Fibroblast of lung (primary cell): ENCODE results near the gene AFF2.

ENCODE experiments used
- EZH2 ChIP-seq: IDR thresholded peaks from 2 replicates; pipeline ENCODE4 v1.5.1; 2012; ENCODE audit warnings: low read length, control low read depth, mild to moderate bottlenecking; ENCODE audit errors: missing control alignments
- TF ChIP-seq, protein P1 (sequence below), 2 donors: IDR thresholded peaks in 1 of 2; conservative IDR thresholded peaks in 1 of 2; 1 replicate in 1 of 2; 2 replicates in 1 of 2; pipeline ENCODE4 v1.5.1; 2011 to 2012; ENCODE audit warnings: low read length in 2 of 2, control low read depth in 1 of 2, inconsistent platforms in 1 of 2, low read depth in 1 of 2, mild to moderate bottlenecking in 1 of 2

DNA sequence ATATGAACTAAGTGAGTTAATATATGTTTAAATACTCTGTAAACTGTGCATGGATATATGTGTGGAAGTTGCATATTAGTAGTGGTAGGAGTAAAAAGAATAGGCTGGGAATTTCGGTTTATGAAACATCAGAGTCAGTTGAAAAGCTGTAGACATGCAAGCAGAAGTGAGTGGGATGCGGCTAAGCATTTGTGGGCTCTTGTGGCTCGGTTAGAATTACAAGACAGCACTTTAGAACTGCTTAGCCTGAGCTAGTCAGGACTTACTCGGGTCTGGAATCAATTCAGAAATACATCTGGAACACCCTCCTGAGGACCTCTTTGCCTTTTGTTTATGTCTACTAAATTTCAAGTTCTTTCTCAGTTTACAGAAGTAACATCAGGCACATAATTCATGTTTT lies 93.6 kb downstream of the AFF2 start:
- TF ChIP-seq, protein P1, sequence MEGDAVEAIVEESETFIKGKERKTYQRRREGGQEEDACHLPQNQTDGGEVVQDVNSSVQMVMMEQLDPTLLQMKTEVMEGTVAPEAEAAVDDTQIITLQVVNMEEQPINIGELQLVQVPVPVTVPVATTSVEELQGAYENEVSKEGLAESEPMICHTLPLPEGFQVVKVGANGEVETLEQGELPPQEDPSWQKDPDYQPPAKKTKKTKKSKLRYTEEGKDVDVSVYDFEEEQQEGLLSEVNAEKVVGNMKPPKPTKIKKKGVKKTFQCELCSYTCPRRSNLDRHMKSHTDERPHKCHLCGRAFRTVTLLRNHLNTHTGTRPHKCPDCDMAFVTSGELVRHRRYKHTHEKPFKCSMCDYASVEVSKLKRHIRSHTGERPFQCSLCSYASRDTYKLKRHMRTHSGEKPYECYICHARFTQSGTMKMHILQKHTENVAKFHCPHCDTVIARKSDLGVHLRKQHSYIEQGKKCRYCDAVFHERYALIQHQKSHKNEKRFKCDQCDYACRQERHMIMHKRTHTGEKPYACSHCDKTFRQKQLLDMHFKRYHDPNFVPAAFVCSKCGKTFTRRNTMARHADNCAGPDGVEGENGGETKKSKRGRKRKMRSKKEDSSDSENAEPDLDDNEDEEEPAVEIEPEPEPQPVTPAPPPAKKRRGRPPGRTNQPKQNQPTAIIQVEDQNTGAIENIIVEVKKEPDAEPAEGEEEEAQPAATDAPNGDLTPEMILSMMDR (conservative IDR thresholded peaks at IDR 0.05 in 1 of 2, IDR thresholded peaks at IDR 0.05 in 1 of 2; ENCODE audit: low read depth in 1 of 2, low read length in 2 of 2) = no peak
- no peak for TF ChIP-seq EZH2
